ENCODE results near the gene TBCCD1. TPM values are rescaled to one million over a fixed set of nuclear protein-coding genes. Genes with fewer than 3 reads are reported as not detected.
"Not testable (repeated sequence)": the region's sequence is repeated elsewhere in the genome, so short reads cannot be mapped to it uniquely, and the experiment has no call there.

TBCCD1 gene
- total and polyA plus RNA-seq, 2 of the 8 experiments (the other 6 are each of a cell fraction or from before 2014, with no cell fraction given), result 11.3 to 13.9 TPM

DNA sequence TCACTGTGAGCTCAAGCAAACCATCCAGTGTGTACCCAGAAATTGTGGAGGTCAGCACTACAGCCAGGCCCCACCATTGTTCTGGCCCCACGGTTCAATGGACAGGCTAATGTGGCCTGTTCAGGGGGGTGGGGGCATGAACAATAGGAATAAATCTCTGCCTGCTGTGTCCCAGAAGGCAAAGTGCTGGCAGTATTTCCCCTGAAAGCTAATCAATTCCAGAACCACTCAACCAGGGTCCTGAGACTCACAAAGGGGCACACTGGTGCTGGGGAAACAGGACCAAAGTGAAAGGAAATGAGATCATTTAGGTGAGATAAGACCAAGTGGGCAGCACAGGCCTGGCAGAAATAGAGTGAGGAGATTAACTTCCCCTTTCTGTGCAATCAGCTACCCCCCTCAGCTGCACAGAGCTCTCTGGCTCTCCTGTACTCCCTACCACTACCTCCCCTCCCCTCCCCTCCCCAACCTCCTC lies 34.5 kb downstream of the TBCCD1 start (continued):
- TF ChIP-seq KDM4A (IDR thresholded peaks at IDR 0.05; ENCODE audit: low read depth, low read length, severe bottlenecking), result no peak

DNA sequence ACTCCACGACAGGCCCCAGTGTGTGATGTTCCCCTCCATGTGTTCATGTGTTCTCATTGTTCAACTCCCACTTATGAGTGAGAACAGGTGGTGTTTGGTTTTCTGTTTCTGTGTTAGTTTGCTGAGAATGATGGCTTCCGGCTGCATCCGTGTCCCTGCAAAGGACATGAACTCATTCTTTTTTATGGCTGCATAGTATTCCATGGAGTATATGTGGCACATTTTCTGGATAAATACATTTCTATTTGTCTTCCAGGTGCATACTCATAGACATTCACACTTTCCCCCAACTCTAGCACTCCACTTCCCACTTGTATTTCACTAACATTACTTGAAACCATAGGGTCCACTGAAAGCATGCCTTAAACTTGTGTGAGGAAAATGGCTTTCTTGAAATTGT lies 35.4 kb downstream of the TBCCD1 start:
- H4K8ac ChIP-seq (ENCODE audit: extremely low read depth, insufficient read depth, low read length); H2BK12ac ChIP-seq (ENCODE audit: low read depth, low read length); H4K20me1 ChIP-seq (replicated peaks in 1 of 2; ENCODE audit: control insufficient read depth in 1 of 2, insufficient read depth in 2 of 2, low read length in 2 of 2); H3K4me1 ChIP-seq (replicated peaks in 1 of 4; ENCODE audit: control insufficient read depth in 3 of 4, insufficient read depth in 4 of 4, low read length in 3 of 4); H2BK20ac ChIP-seq (ENCODE audit: low read length); H4K5ac ChIP-seq (ENCODE audit: insufficient read length, low read depth, low read length); H3K79me1 ChIP-seq (ENCODE audit: low read depth, low read length); H3K4me2 ChIP-seq (ENCODE audit: insufficient read depth in 1 of 2, low read depth in 2 of 2, low read length in 2 of 2); H4K91ac ChIP-seq (replicated peaks; ENCODE audit: insufficient read length, low read length); H3K18ac ChIP-seq (ENCODE audit: extremely low read depth, low read length); H2AK5ac ChIP-seq (ENCODE audit: low read depth, low read length); H3K36me3 ChIP-seq (ENCODE audit: control insufficient read depth in 2 of 4, insufficient read depth in 4 of 4, low read length in 3 of 4); H3K79me2 ChIP-seq (ENCODE audit: control insufficient read depth in 1 of 2, insufficient read depth in 2 of 2, low read length in 2 of 2); H2BK120ac ChIP-seq (replicated peaks; ENCODE audit: low read depth, low read length); POLR2A ChIA-PET (ENCODE audit: partially characterized antibody); DNase-seq (ENCODE audit: low read depth in 1 of 2, low spot score in 2 of 2); H3K4ac ChIP-seq (replicated peaks; ENCODE audit: insufficient read length, low read depth, low read length); FAIRE-seq; H3K14ac ChIP-seq (ENCODE audit: insufficient read length); H3K56ac ChIP-seq (replicated peaks; ENCODE audit: insufficient read length, low read depth, low read length); H3K27me3 ChIP-seq (replicated peaks in 1 of 4; ENCODE audit: control insufficient read depth in 3 of 4, extremely low read depth in 1 of 4, insufficient read depth in 3 of 4, low read length in 3 of 4); H2BK5ac ChIP-seq (ENCODE audit: low read depth, low read length); H3K23ac ChIP-seq (ENCODE audit: insufficient read length); H2BK15ac ChIP-seq (ENCODE audit: low read length); H3K23me2 ChIP-seq (ENCODE audit: low read depth, low read length); H3K9me3 ChIP-seq (ENCODE audit: insufficient read depth in 2 of 2, low read depth in 1 of 2, low read length in 1 of 2); H3K27ac ChIP-seq (ENCODE audit: low read depth, low read length); H3K9ac ChIP-seq (replicated peaks in 1 of 4; ENCODE audit: extremely low read depth in 1 of 4, low read depth in 3 of 4, low read length in 3 of 4); H3K4me3 ChIP-seq (ENCODE audit: extremely low read depth in 1 of 4, insufficient read depth in 2 of 4, low read depth in 3 of 4, low read length in 4 of 4); H2AFZ ChIP-seq (ENCODE audit: low read length): not testable (repeated sequence)
- CTCF ChIA-PET (ENCODE audit: partially characterized antibody), result interaction anchor here (0.6 to 11.7 kb wide), 2 partner anchors 262 to 512 kb away, joined by 3 to 104 read pairs; no protein-coding TSS in a partner anchor
- WGBS, 2 experiments (ENCODE audit: extremely low coverage in 1 of 2, insufficient coverage in 1 of 2, insufficient read length in 1 of 2, insufficient replicate concordance in 2 of 2, low coverage in 1 of 2, low lambda C conversion rate in 2 of 2, missing lambda C conversion rate in 1 of 2), result 87% methylated on average over 3 of the region's 3 CpGs; no CpG with 5 or more reads in 1 of the 2 experiments
